OCI-LY1 (cell line): ENCODE results near the gene SMYD3.

Experiments
- H2AFZ ChIP-seq: fragments of 200-600 bp; sonication (generic), shearing (Covaris generic); 2 replicates; pipeline ENCODE4 v1.6.0; 2014; ENCODE audit warnings: antibody characterized with exemption, mild to moderate bottlenecking, low read length
- H3F3A ChIP-seq: fragments of 200-600 bp; sonication (generic), shearing (Covaris generic); 2 replicates; pipeline ENCODE4 v1.6.0; 2014; ENCODE audit warnings: mild to moderate bottlenecking, antibody characterized with exemption, low read length, moderate library complexity; ENCODE audit not compliant: insufficient read depth
- H3K27ac ChIP-seq: fragments of 200-600 bp; sonication (generic); 2 replicates; pipeline ENCODE4 v1.5.1; 2014; ENCODE audit warnings: low read length, mixed run types, mild to moderate bottlenecking, low read depth; ENCODE audit not compliant: poor library complexity, severe bottlenecking
- H3K27me3 ChIP-seq: fragments of 200-600 bp; sonication (generic); 2 replicates; pipeline ENCODE4 v1.6.0; 2014; ENCODE audit warnings: antibody characterized with exemption, mild to moderate bottlenecking, low read length, moderate library complexity; ENCODE audit not compliant: insufficient read depth
- H3K36me3 ChIP-seq: fragments of 200-600 bp; sonication (generic); 2 replicates; pipeline ENCODE4 v1.6.1; 2014; ENCODE audit warnings: mild to moderate bottlenecking, antibody characterized with exemption, low read length, moderate library complexity, mixed read lengths; ENCODE audit not compliant: insufficient read depth
- H3K4me1 ChIP-seq: fragments of 200-600 bp; sonication (generic); 2 replicates; pipeline ENCODE4 v1.5.1; 2014; ENCODE audit warnings: mild to moderate bottlenecking, low read length, moderate library complexity; ENCODE audit not compliant: insufficient read depth, severe bottlenecking
- H3K4me2 ChIP-seq: fragments of 200-600 bp; sonication (generic), shearing (Covaris generic); 2 replicates; pipeline ENCODE4 v1.6.1; 2014; ENCODE audit warnings: low read length
- H3K4me3 ChIP-seq: fragments of 200-600 bp; sonication (generic); 2 replicates; pipeline ENCODE4 v1.5.1; 2014; ENCODE audit warnings: low read length, low read depth, mild to moderate bottlenecking, mixed read lengths; ENCODE audit not compliant: poor library complexity, severe bottlenecking
- H3K79me2 ChIP-seq: fragments of 200-600 bp; shearing (Covaris generic); 2 replicates; pipeline ENCODE4 v1.6.1; 2016; ENCODE audit warnings: mixed run types, low read length, mixed read lengths; ENCODE audit not compliant: insufficient read depth
- H3K9ac ChIP-seq: fragments of 200-600 bp; sonication (generic), shearing (Covaris generic); 2 replicates; pipeline ENCODE4 v1.6.1; 2014; ENCODE audit warnings: mild to moderate bottlenecking, low read length, mixed read lengths
- H3K9me2 ChIP-seq: fragments of 200-600 bp; sonication (generic), shearing (Covaris generic); 2 replicates; pipeline ENCODE4 v1.6.1; 2014; ENCODE audit warnings: low read depth, mild to moderate bottlenecking, low read length, mixed read lengths
- H3K9me3 ChIP-seq: fragments of 200-600 bp; shearing (Covaris generic); 2 replicates; pipeline ENCODE4 v1.6.1; 2014; ENCODE audit warnings: low read length, mixed read lengths
- H4K20me1 ChIP-seq: fragments of 200-600 bp; sonication (generic), shearing (Covaris generic); 2 replicates; pipeline ENCODE4 v1.6.0; 2016; ENCODE audit warnings: mild to moderate bottlenecking, low read length; ENCODE audit not compliant: insufficient read depth
- CTCF ChIP-seq: fragments of 200-600 bp; sonication (generic), shearing (Covaris generic); IDR thresholded peaks from 2 replicates; pipeline ENCODE4 v1.5.1; 2017; ENCODE audit warnings: mild to moderate bottlenecking, antibody characterized with exemption, low read length, moderate library complexity, mixed read lengths
- EZH2 ChIP-seq: fragments of 200-600 bp; sonication (generic), shearing (Covaris generic); IDR thresholded peaks from 2 replicates; pipeline ENCODE4 v1.8.0; 2017; ENCODE audit warnings: borderline replicate concordance, mixed run types, mild to moderate bottlenecking, antibody characterized with exemption, low read length, moderate library complexity, mixed read lengths

Gene SMYD3

GRCh38 chr1:245807306-245807705 lies 699.8 kb downstream of the SMYD3 start:
- Histone ChIP-seq H3K36me3 (no peaks in the 10 kb centered on the region), H3K9me3 (no peaks in the 10 kb centered on the region), H4K20me1 (no peaks in the 10 kb centered on the region), H3K27me3 (no peaks in the 10 kb centered on the region), H3K27ac (peak overlapping the region; percentile 57), H3K79me2 (no peaks in the 10 kb centered on the region), H3K4me1 (peaks cover 53% of the 10 kb centered on the region), H3K4me2 (peak overlapping the region; percentile 53), H2AFZ (no peak overlapping the region), H3K4me3 (peak overlapping the region; percentile 15), H3K9ac (no peak overlapping the region), H3F3A (no peaks in the 10 kb centered on the region), H3K9me2 (no peaks in the 10 kb centered on the region)
- no peak for TF ChIP-seq CTCF
- no peak for TF ChIP-seq EZH2

- Histone ChIP-seq H3K4me1 (peaks cover 37% of the 10 kb centered on the region), H4K20me1 (no peaks in the 10 kb centered on the region), H2AFZ (no peak overlapping the region), H3K79me2 (no peaks in the 10 kb centered on the region), H3K9ac (no peak overlapping the region), H3K27ac (no peak overlapping the region), H3K9me3 (no peaks in the 10 kb centered on the region), H3K36me3 (no peaks in the 10 kb centered on the region), H3K4me3 (no peak overlapping the region), H3F3A (no peaks in the 10 kb centered on the region), H3K4me2 (no peak overlapping the region), H3K27me3 (no peaks in the 10 kb centered on the region), H3K9me2 (no peaks in the 10 kb centered on the region)
- no peak for TF ChIP-seq CTCF
- no peak for TF ChIP-seq EZH2
These were observed 701.5 kb downstream of the SMYD3 start for GRCh38 chr1:245805532-245805931.

DNA sequence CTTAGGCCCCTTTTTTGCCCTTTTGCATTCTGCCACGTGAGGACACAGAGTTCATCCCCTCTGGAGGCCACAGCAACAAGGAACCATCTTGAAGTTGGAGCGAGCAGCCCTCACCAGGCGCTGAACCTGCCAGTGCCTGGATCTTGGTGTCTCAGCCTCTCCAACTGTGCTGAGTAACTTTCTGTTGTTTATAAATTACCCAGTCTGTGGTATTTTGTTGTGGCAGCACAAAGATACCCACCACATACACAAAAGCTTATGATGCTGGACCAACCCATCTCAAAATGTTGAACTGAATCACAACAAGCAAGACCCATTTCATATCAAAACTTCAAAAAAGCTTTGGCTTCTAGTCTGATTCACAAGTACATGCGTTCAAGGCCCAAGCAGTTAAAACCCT lies 702.4 kb downstream of the SMYD3 start:
- Histone ChIP-seq H3F3A (no peaks in the 10 kb centered on the region), H3K4me1 (peaks cover 29% of the 10 kb centered on the region), H3K27me3 (no peaks in the 10 kb centered on the region), H3K27ac (no peak overlapping the region), H3K36me3 (no peaks in the 10 kb centered on the region), H3K4me3 (no peak overlapping the region), H3K9me2 (no peaks in the 10 kb centered on the region), H4K20me1 (no peaks in the 10 kb centered on the region), H3K4me2 (no peak overlapping the region), H3K79me2 (no peaks in the 10 kb centered on the region), H3K9me3 (no peaks in the 10 kb centered on the region), H3K9ac (no peak overlapping the region), H2AFZ (no peak overlapping the region)
- TF ChIP-seq CTCF (no peak), EZH2 (no peak)
